H1 (cell line): ENCODE results near the gene BRAP. TPM values are rescaled to one million over a fixed set of nuclear protein-coding genes. Genes with fewer than 3 reads are reported as not detected.
A peak's percentile ranks its signal among the peaks of the same experiment; 100 is the strongest.

Source experiments
- CTCF ChIA-PET: fragments of 300-600 bp; sonication (Branson Sonifier 250); formaldehyde crosslinking; loops from one replicate; lab custom pipeline; 2021; ENCODE audit not compliant: partially characterized antibody; lab: Charles Lee
- POLR2A ChIA-PET: fragments of 300-600 bp; sonication (Branson Sonifier 250); formaldehyde crosslinking; loops from one replicate; lab custom pipeline; 2021; ENCODE audit warnings: inconsistent platforms; ENCODE audit not compliant: partially characterized antibody; lab: Charles Lee
- DNase-seq, 2 experiments: peaks; one replicate each; pipeline versions ENCODE4 v3.0.0 to v3.0.0-alpha.2; 2010 to 2022; ENCODE audit warnings: low spot score in 2 of 2, low read depth in 1 of 2, mixed read lengths in 1 of 2
- FAIRE-seq: peaks from 2 replicates; lab custom pipeline; 2011; peaks lifted over from hg19 to GRCh38; lab: Jason Lieb, UNC
- H2AFZ ChIP-seq: 2 replicates; pipeline ENCODE4 v1.8.1; 2012; ENCODE audit warnings: low read length, inconsistent platforms
- H2AK5ac ChIP-seq: 2 replicates; pipeline ENCODE4 v1.6.1; 2013; ENCODE audit warnings: low read depth, low read length
- H2BK120ac ChIP-seq: replicated peaks from 2 replicates; pipeline ENCODE3; 2013; ENCODE audit warnings: low read depth, low read length, inconsistent platforms
- H2BK12ac ChIP-seq: 2 replicates; pipeline ENCODE4 v1.6.1; 2013; ENCODE audit warnings: low read depth, low read length
- H2BK15ac ChIP-seq: 2 replicates; pipeline ENCODE4 v1.6.1; 2013; ENCODE audit warnings: low read length
- H2BK20ac ChIP-seq: 2 replicates; pipeline ENCODE4 v1.6.1; 2013; ENCODE audit warnings: low read length
- H2BK5ac ChIP-seq: 2 replicates; pipeline ENCODE4 v1.6.1; 2013; ENCODE audit warnings: low read depth, low read length
- H3K14ac ChIP-seq: 2 replicates; pipeline ENCODE4 v1.6.1; 2013; ENCODE audit warnings: inconsistent platforms; ENCODE audit not compliant: insufficient read length
- H3K18ac ChIP-seq: 2 replicates; pipeline ENCODE4 v1.6.1; 2013; ENCODE audit warnings: low read length; ENCODE audit errors: extremely low read depth
- H3K23ac ChIP-seq: 2 replicates; pipeline ENCODE4 v1.6.1; 2013; ENCODE audit warnings: inconsistent platforms; ENCODE audit not compliant: insufficient read length
- H3K23me2 ChIP-seq: 2 replicates; pipeline ENCODE4 v1.6.1; 2013; ENCODE audit warnings: low read depth, low read length
- H3K27ac ChIP-seq: 2 replicates; pipeline ENCODE4 v1.6.1; 2011; ENCODE audit warnings: low read depth, low read length, inconsistent platforms
- H3K27me3 ChIP-seq, 4 experiments: replicated peaks in 1 of 4; 1 replicate in 1 of 4; 2 replicates in 3 of 4; pipeline versions ENCODE4 v1.6.1 to v1.8.1; 2011 to 2013; ENCODE audit warnings: low read length in 3 of 4, mild to moderate bottlenecking in 3 of 4, inconsistent platforms in 2 of 4, mixed read lengths in 2 of 4, moderate library complexity in 1 of 4; ENCODE audit not compliant: control insufficient read depth in 3 of 4, insufficient read depth in 3 of 4; ENCODE audit errors: extremely low read depth in 1 of 4
- H3K36me3 ChIP-seq, 4 experiments: 2 replicates each; pipeline versions ENCODE4 v1.6.1 to v1.8.1; 2011 to 2013; ENCODE audit warnings: mild to moderate bottlenecking in 4 of 4, low read length in 3 of 4, moderate library complexity in 2 of 4, control low read depth in 1 of 4, inconsistent platforms in 1 of 4; ENCODE audit not compliant: insufficient read depth in 4 of 4, control insufficient read depth in 2 of 4
- H3K4ac ChIP-seq: replicated peaks from 2 replicates; pipeline ENCODE3; 2013; ENCODE audit warnings: low read length, low read depth, mixed read lengths, inconsistent platforms; ENCODE audit not compliant: insufficient read length
- H3K4me1 ChIP-seq, 4 experiments: replicated peaks in 1 of 4; 1 replicate in 1 of 4; 2 replicates in 3 of 4; pipeline versions ENCODE4 v1.6.1 to v1.8.1; 2011 to 2013; ENCODE audit warnings: low read length in 3 of 4, inconsistent platforms in 2 of 4, mixed read lengths in 1 of 4; ENCODE audit not compliant: insufficient read depth in 4 of 4, control insufficient read depth in 3 of 4
- H3K4me2 ChIP-seq, 2 experiments: 2 replicates each; pipeline versions ENCODE4 v1.6.1 to v1.8.1; 2011 to 2013; ENCODE audit warnings: low read depth in 2 of 2, low read length in 2 of 2, control low read depth in 1 of 2, inconsistent platforms in 1 of 2, mild to moderate bottlenecking in 1 of 2; ENCODE audit not compliant: insufficient read depth in 1 of 2
- H3K4me3 ChIP-seq, 4 experiments: fragments of 200-600, 300-600 bp in 1 of 4; sonication (generic), shearing (Covaris generic), sonication (Bioruptor Twin) in 1 of 4; 2 replicates each; pipeline versions ENCODE4 v1.5.1 to v1.8.1; 2011 to 2016; ENCODE audit warnings: low read length in 4 of 4, low read depth in 3 of 4, control low read depth in 2 of 4, inconsistent platforms in 2 of 4, mild to moderate bottlenecking in 2 of 4, mixed read lengths in 1 of 4, moderate library complexity in 1 of 4; ENCODE audit not compliant: insufficient read depth in 2 of 4; ENCODE audit errors: extremely low read depth in 1 of 4
- H3K56ac ChIP-seq: replicated peaks from 2 replicates; pipeline ENCODE3; 2013; ENCODE audit warnings: low read depth, mild to moderate bottlenecking, mixed read lengths, low read length, inconsistent platforms; ENCODE audit not compliant: insufficient read length
- H3K79me1 ChIP-seq: 2 replicates; pipeline ENCODE4 v1.6.1; 2013; ENCODE audit warnings: low read depth, low read length, control low read depth
- H3K79me2 ChIP-seq, 2 experiments: 2 replicates each; pipeline versions ENCODE4 v1.6.1 to v1.8.1; 2012 to 2013; ENCODE audit warnings: low read length in 2 of 2, mild to moderate bottlenecking in 2 of 2, inconsistent platforms in 1 of 2; ENCODE audit not compliant: insufficient read depth in 2 of 2, control insufficient read depth in 1 of 2
- H3K9ac ChIP-seq, 4 experiments: replicated peaks in 1 of 4; 1 replicate in 1 of 4; 2 replicates in 3 of 4; pipeline versions ENCODE4 v1.6.1 to v1.8.1; 2011 to 2013; ENCODE audit warnings: low read depth in 3 of 4, low read length in 3 of 4, control low read depth in 2 of 4, mild to moderate bottlenecking in 2 of 4, moderate library complexity in 2 of 4, inconsistent platforms in 1 of 4; ENCODE audit errors: extremely low read depth in 1 of 4
- H3K9me3 ChIP-seq, 2 experiments: 2 replicates each; pipeline versions ENCODE4 v1.6.1 to v1.8.1; 2012 to 2013; ENCODE audit warnings: mild to moderate bottlenecking in 2 of 2, moderate library complexity in 2 of 2, control low read depth in 1 of 2, inconsistent platforms in 1 of 2, low read depth in 1 of 2, low read length in 1 of 2, mixed read lengths in 1 of 2; ENCODE audit not compliant: insufficient read depth in 2 of 2
- H4K20me1 ChIP-seq, 2 experiments: replicated peaks in 1 of 2; 2 replicates each; pipeline versions ENCODE3 to v1.8.1; 2011 to 2013; ENCODE audit warnings: inconsistent platforms in 2 of 2, low read length in 2 of 2, mild to moderate bottlenecking in 1 of 2; ENCODE audit not compliant: insufficient read depth in 2 of 2, control insufficient read depth in 1 of 2
- H4K5ac ChIP-seq: 2 replicates; pipeline ENCODE4 v1.6.1; 2013; ENCODE audit warnings: low read length, low read depth, mixed read lengths, inconsistent platforms; ENCODE audit not compliant: insufficient read length
- H4K8ac ChIP-seq: 2 replicates; pipeline ENCODE4 v1.8.0; 2013; ENCODE audit warnings: mild to moderate bottlenecking, moderate library complexity, low read length, inconsistent platforms; ENCODE audit not compliant: insufficient read depth; ENCODE audit errors: extremely low read depth
- H4K91ac ChIP-seq: replicated peaks from 2 replicates; pipeline ENCODE3; 2013; ENCODE audit warnings: low read length, mixed read lengths, inconsistent platforms; ENCODE audit not compliant: insufficient read length
- RAD21 ChIP-seq, 2 experiments: IDR thresholded peaks in 1 of 2; conservative IDR thresholded peaks in 1 of 2; 2 replicates each; pipeline ENCODE4 v1.6.1; 2011; ENCODE audit warnings: low read depth in 2 of 2, low read length in 2 of 2, improper control_type of control experiment in 1 of 2, inconsistent platforms in 1 of 2, mild to moderate bottlenecking in 1 of 2, moderate library complexity in 1 of 2
- SUZ12 ChIP-seq: fragments of 200-600 bp; sonication (generic); IDR thresholded peaks from 2 replicates; pipeline ENCODE4 v1.6.1; 2012; ENCODE audit warnings: mild to moderate bottlenecking, inconsistent platforms, low read length, moderate library complexity, mixed read lengths
- WGBS, 2 experiments: shearing (Covaris generic) in 1 of 2; methylation state at CpG; one replicate each; pipeline versions ENCODE4 v1.1.6 to v1.1.7; 2013 to 2015; ENCODE audit warnings: low lambda C conversion rate in 2 of 2, mixed read lengths in 2 of 2, inconsistent platforms in 1 of 2, low coverage in 1 of 2, missing lambda C conversion rate in 1 of 2; ENCODE audit not compliant: insufficient replicate concordance in 2 of 2, insufficient coverage in 1 of 2, insufficient read length in 1 of 2; ENCODE audit errors: extremely low coverage in 1 of 2, missing lambda C conversion rate in 1 of 2; 5-methylcytosine and 5-hydroxymethylcytosine counted together
- polyA plus RNA-seq, 7 experiments: library from polyadenylated mRNA; depleted of rRNA in 3 of 7; stranded (reverse) in 5 of 7; unstranded in 2 of 7; fragments of >200 nt in 5 of 7; fragments of 200-250 nt in 2 of 7; gene quantifications; 1 replicate in 5 of 7; 2 replicates in 1 of 7; 4 replicates in 1 of 7; pipeline versions ENCODE4 v1.2.1 to v1.2.3, GENCODE V29; 2011 to 2013; ENCODE audit warnings: missing spikeins in 2 of 7, mixed read lengths in 2 of 7
- total RNA-seq: library from RNA; stranded (reverse); fragmentation: NEBNext Ultra II Directional; extraction: Animal tissue kit (Norgen Biotek cat#: 25700); gene quantifications from 2 replicates; pipeline ENCODE4 v1.2.1, GENCODE V29; 2021

BRAP gene
- total and polyA plus RNA-seq, 2 of the 8 experiments (the other 6 are each of a cell fraction or from before 2014, with no cell fraction given) = 12.8 to 22.2 TPM

- no peak overlapping the region for H2BK5ac ChIP-seq
- no peak overlapping the region for H3K9ac ChIP-seq
- H3K79me1 ChIP-seq = peaks cover 3% of the 10 kb centered on the region
- no peak overlapping the region for H4K8ac ChIP-seq
- ChIA-PET POLR2A (interaction anchor here (0.6 kb wide), 1 partner anchor 27 kb away, joined by 5 read pairs; no protein-coding TSS in a partner anchor), CTCF (interaction anchor here (0.6 kb wide), 2 partner anchors 66 to 291 kb away, joined by 4 to 5 read pairs; no protein-coding TSS in a partner anchor)
- DNase-seq = no peak
- H2BK20ac ChIP-seq = no peak overlapping the region
- H3K56ac ChIP-seq = no peak overlapping the region
- H4K91ac ChIP-seq = no peak overlapping the region
- no peak overlapping the region for H2AK5ac ChIP-seq
- H3K23me2 ChIP-seq = peaks cover 9% of the 10 kb centered on the region
- peaks cover 0 to 5% (median 0%) of the 10 kb centered on the region in 4 experiments; a peak in 1 of 7 replicates for H3K4me1 ChIP-seq
- peak overlapping the region in 2 of 4 experiments; percentile 70 to 77; a peak in 2 of 8 replicates for H3K4me3 ChIP-seq
- no peak overlapping the region for H4K5ac ChIP-seq
- H3K27me3 ChIP-seq = no peaks in the 10 kb centered on the region
- H2BK15ac ChIP-seq = no peak overlapping the region
- H3K79me2 ChIP-seq = peaks cover 7 to 30% of the 10 kb centered on the region in 2 experiments
- peaks cover 0 to 8% (median 3%) of the 10 kb centered on the region in 4 experiments; a peak in 5 of 8 replicates for H3K36me3 ChIP-seq
- no peaks in the 10 kb centered on the region for H4K20me1 ChIP-seq
- H3K27ac ChIP-seq = no peak overlapping the region
- H2AFZ ChIP-seq = no peak overlapping the region
- no peak overlapping the region for H3K23ac ChIP-seq
- H2BK120ac ChIP-seq = no peak overlapping the region
- 89% methylated on average over 2 of the region's 2 CpGs; no CpG with 5 or more reads in 1 of the 2 experiments for WGBS, 2 experiments
- no peak for TF ChIP-seq SUZ12
- TF ChIP-seq RAD21 (IDR thresholded peaks at IDR 0.05 in 1 of 2, conservative IDR thresholded peaks at IDR 0.05 in 1 of 2; ENCODE audit: low read depth in 2 of 2, low read length in 2 of 2) = peak in 1 of 2 experiments; percentile 6; a peak in 1 of 4 replicates
- no peak for FAIRE-seq
- H3K9me3 ChIP-seq = no peaks in the 10 kb centered on the region
- no peak overlapping the region for H3K18ac ChIP-seq
- no peak overlapping the region for H3K14ac ChIP-seq
- no peak overlapping the region for H2BK12ac ChIP-seq
- H3K4me2 ChIP-seq = peak overlapping the region; percentile 73 to 96; a peak in 2 of 4 replicates
- H3K4ac ChIP-seq = no peak overlapping the region
These were observed 1.5 kb upstream of the BRAP start for GRCh38 chr12:111687255-111687654.
